GM19035 (cell line): ENCODE data around the gene TRAK1.

Source experiments
- ATAC-seq: cut with Tn5 transposase; IDR thresholded peaks from one replicate; pipeline ENCODE4 v1.9.1; 2021; ENCODE audit not compliant: unreplicated experiment

Gene TRAK1

DNA sequence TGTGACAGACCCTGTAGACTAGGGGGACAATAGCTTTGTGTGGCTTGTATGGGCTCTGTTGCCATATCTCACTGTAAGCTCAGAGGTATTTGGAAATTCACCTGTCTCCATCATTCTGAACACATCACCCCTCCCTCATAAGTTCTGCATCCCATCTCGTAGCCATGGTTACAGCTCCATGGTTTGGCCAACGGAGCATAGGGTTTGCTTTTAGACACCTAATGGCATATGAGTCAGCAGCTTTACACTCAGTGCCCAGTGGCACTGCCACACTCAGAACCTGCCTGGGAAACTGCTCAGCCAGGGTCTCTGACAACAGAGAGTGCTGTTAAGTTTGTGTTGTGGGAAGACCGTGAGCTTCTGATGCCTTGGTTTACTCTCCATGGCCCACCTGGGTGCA lies 107.6 kb downstream of the TRAK1 start:
- ATAC-seq = no peak

DNA sequence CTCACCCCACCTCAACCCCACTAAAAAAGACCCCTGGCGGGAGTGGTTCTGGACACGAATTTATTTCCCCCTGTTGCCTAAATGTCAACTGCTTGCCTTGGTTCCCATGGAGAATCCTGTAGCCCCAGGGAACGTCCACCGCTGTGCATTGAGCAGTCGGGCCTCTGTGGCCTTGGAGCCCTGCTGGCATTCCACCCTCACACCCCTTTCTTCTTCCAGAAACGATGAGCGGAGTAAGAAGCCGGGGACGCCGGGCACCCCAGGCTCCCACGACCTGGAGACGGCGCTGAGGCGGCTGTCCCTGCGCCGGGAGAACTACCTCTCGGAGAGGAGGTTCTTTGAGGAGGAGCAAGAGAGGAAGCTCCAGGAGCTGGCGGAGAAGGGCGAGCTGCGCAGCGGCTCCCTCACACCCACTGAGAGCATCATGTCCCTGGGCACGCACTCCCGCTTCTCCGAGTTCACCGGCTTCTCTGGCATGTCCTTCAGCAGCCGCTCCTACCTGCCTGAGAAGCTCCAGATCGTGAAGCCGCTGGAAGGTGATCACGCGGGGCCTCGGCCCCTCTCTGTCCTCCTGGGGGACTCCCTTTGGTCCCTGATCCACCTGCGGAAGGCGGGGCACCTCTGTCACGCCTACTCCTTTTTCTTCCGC lies 111.2 kb downstream of the TRAK1 start:
- ATAC-seq = no peak

- no peak for ATAC-seq
Observed at GRCh38 chr3:42204867-42205599, 113.9 kb downstream of the TRAK1 start.

- peak; percentile 73 for ATAC-seq
Observed at GRCh38 chr3:42205800-42206514, 114.8 kb downstream of the TRAK1 start.

- no peak for ATAC-seq
Observed at GRCh38 chr3:42209917-42210316, 118.8 kb downstream of the TRAK1 start.

DNA sequence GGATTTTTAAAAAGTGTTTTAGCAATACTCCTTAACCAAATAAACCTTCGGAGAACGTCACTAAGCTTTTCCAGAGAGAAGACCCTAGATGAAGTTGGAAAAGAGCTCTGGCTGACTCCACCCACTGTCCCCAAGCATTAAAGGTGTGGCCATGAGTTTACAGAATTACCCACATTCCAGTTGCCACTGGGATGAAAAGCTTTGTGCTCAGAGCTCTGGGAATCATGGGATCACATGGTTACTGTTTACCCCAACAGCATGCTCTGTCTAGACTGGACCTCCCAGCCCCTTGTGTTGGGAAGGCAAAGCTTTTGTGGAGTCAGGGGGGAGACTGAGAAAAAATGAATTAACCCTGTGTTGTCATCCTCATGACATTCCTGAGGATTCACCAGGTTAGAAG lies 119.6 kb downstream of the TRAK1 start:
- ATAC-seq = no peak

GRCh38 chr3:42213417-42213816 lies 122.3 kb downstream of the TRAK1 start:
- ATAC-seq = no peak

DNA sequence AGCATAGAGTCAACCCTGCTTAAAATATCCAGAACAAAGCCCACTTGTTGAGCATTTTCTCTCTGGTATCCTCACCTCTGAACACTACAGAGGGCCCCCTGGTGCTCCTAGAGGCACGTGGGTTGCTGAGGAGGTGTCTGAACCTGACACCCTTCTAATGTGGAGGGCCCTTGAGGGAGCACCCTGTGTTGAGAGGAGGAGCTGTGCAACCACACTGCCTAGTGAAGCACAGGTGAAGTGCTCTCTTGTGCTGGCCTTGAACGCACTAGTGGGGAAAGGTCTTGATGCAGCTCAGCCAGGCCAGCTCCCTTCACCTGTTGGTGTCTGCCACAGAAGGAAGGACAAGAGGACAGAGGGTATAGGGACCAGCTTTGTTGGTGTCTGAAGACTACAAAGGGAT lies 122.9 kb downstream of the TRAK1 start:
- no peak for ATAC-seq

GRCh38 chr3:42214565-42215283 lies 123.6 kb downstream of the TRAK1 start:
- no peak for ATAC-seq

GRCh38 chr3:42216302-42216701 lies 125.1 kb downstream of the TRAK1 start:
- ATAC-seq = peak; percentile 75

DNA sequence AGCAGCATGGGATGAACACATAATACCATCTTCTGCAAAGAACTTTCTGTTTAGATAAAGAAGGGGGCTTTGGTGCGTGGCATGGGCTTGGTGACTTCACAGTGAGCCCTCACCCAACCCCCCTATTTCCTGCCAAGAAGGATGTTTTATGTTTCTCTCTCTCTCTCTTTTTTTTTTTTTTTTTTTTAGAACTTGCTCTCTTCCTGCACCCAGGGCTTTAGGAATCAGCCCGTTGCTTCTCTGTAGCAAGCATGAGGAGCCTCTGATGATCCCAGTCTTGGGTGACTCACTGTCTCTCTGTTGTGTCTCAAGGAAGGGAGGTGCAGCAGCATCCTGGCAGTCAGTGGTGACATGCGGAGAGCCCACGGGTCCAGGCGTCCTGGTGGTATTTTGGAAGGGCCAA lies 125.8 kb downstream of the TRAK1 start:
- no peak for ATAC-seq

DNA sequence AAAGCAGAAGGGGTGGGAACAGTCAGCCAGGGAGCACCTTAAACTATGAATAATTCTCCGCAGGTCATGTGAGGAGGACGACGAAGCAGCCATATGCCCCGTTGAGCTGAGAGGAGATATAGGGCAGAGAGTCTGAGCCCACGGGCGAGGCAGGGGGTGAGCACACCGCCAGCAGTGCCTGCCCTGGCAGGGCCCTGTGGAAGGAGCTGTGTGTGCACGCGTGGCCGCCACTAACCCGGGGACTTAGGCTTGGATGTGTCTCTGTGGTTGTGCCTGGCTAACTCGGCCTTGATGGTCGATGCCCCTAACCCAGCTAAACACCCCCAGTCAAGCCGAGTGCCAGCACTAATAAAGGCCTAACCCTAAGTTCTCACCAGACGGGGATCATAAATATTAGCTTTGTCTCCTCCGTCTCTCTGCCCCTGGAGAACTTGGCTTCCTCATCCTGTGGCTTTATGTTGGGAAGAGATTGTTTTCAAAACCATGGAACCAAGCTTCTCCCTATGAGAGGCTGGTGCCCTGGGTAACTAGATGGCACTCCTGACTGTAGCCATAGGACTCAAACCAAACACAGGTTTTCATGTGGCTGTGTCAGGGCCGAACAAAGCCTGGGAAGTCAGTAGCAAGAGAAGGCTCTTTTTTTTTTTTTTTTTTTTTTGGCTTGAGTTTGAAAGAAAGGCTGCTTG lies 129.4 kb downstream of the TRAK1 start:
- no peak for ATAC-seq

- no peak for ATAC-seq
Observed at GRCh38 chr3:42222942-42223693, 132.0 kb downstream of the TRAK1 start.

DNA sequence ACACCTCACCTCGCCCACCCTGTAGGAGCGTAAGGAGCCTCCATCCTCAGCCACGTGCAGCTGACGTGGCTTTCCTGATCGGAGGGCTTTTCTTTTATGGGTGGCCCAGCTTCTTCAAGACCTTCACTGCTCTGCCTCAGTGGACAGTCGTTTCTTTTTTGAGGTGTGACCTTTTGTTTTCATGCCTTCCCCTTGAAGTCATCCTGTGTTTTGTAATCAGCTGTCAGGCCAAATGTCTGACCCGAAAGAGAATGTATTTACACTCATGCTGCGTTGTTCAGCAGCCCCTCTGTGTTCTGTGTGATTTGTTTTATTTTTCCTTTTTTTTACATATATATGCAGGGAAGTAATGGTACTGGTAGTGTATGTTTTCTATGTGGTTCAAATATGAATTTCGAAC lies 133.0 kb downstream of the TRAK1 start:
- ATAC-seq = no peak

DNA sequence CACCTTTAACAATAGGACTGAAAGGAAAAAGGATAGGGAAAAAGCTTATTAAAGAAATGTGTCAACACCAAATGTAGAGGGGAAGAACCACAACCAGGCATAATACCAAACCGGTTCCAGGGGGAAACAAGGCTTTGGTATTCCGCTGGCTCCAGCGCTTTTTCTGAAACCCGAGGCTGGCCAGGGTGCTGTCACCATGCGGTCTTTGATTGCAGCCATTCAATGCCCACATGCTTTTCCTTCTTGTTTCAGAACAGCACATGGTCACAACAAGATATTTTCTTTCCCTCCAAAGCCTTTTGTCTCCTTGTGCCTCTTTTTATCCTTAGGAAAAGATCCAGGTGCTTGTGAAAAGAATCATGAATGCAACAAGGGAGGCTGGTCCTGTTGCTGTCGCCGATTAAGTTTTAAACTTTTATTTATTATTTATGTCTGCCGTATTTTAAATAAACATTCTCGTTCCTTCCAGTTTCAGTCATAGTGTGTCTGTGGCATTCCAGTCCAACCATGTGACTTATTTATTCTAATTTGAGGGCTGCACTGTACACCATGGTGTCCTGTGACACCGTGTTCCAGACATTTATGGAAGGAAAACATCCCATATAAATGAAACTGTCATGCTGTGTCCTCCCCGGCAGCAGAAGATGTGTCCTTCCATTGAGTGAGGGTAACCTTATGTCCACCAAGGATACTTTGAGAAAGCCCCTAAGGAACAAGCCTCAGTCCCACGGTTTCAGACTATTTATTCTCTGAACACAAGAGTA lies 133.7 kb downstream of the TRAK1 start:
- ATAC-seq = no peak

GRCh38 chr3:42225486-42226363 lies 134.6 kb downstream of the TRAK1 start:
- ATAC-seq = no peak

GRCh38 chr3:42226470-42227425 lies 135.6 kb downstream of the TRAK1 start:
- ATAC-seq = no peak
